CMK (cell line): ENCODE results near the gene GRN.
A peak's percentile ranks its signal among the peaks of the same experiment; 100 is the strongest.
"Not testable (repeated sequence)": the region's sequence is repeated elsewhere in the genome, so short reads cannot be mapped to it uniquely, and the experiment has no call there.

Experiments
- DNase-seq: peaks from one replicate; pipeline ENCODE4 v3.0.0-alpha.2; 2010; ENCODE audit warnings: low read depth

Gene GRN

DNA sequence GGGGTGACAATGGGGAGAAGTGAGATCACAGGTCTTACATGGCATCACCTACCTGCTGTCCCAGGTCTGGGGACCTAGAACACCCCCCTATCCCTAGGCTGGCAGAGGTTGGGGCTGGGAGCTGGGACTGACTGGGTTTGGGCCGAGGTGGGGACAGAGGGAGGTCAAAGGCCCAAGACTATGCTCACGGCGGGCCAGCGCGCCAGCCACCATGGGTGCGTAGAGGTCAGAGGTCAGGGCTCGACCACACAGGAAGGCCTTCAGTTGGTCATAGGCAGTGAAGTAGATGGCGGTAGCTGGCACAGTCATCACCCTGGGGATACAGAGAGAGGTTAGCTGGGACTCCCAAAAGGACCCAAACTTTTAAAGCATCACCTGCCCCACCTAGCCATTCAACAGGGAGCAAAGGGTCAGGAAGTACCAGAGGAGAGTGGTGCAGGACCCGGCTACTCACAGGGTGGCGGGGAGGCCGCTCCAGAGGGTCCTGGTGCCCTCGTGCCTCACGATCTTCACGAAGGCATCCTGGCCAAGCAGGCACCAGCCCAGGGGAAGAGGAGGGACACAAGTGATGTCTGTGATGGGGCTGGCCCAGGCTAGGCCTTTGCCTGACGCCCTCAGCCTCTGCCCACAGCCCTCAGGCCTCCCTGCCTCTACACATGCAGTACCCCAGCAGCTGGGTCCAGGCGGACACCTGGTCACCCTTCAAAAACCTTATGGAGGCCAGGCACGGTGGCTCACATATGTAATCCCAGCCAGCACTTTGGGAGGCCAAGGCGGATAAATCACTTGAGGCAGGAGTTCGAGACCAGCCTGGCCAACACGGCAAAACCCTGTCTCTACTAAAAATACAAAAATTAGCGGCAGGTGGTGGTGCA lies 23.6 kb upstream of the GRN start:
- no peak for DNase-seq

DNA sequence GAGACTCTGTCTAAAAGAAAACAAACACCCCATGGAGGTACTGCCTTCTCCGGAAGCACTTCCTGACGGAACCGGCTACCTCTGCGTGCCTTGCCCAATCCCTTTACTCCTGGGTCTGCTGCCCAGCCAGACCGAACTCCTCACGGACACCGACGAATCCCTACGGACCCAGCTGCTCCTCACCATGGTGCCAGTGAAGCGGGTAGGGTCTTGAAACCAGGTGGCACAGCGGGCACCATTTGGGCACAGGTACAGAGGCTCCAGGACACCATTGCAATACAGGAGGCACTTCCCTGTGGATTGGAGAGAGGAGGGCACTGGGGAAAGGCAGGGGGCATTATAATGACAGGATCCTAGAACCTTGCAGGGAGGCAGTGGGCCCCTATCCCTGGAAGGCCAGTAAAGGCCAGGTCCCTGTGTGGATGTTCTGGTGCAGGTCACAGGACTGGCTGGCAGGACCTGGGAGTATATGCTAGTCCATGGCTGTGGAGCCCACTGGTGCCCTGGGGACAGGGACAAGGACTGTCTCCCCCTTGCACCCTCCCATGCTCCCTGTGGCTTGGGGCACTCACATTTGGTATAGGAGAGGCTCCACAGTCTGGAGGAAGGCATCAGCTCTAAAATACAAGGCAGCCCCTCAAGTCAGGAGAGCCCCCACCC lies 22.7 kb upstream of the GRN start:
- no peak for DNase-seq

DNA sequence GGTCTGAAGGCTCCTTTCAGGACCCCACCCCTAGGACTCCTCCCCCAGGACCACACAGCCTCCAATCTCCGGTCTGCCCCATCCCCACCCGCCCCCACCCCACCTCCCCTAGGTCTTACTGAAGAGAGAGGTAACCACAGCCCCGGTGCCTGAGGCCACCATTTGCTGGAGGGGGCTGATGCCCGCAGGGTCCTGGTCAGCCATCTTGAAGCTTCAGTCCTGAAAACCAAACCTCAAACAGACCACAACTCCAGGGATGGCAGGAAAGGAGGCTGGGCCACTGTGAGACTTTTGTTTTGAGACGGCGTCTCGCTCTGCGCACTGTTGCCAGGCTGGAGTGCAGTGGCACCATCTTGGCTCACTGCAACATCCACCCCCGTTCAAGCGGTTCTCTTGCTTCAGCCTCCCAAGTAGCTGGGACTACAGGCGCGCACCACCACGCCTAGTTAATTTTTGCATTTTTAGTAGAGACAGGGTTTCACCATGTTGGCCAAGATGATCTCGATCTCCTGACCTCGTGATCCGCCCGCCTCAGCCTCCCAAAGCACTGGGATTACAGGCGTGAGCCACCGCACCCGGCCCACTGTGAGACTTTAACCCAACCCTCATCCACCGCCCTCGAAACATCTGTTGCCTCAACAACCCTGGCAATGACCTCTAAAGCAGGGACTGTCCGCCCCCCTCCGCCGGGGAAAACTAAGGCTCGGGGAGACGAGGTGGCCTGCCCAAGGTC lies 21.6 kb upstream of the GRN start:
- no peak for DNase-seq

DNA sequence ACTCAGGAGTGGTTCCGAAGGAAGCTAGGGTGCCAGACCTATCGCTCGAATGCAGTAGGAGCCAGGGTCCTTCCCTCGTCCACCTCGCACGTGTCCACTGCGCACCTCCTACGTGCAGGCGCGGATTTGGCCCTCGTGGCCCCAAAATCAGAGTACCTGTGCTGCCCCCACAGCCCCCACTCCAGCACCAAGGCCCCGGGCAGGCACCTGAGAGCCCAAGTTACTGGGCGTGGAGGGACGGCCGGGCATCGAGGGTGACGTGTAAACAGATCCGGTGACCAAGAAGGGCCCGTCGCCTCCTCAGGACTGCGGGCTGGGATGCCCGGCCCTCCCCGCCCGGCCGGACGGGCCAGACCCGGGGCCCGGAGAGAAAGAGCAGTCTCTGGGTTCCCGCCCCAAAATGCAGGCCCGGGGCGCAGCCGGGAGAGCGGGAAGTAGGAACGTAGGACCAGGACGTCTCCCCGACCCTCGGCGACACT lies 21.0 kb upstream of the GRN start:
- DNase-seq: no peak

DNA sequence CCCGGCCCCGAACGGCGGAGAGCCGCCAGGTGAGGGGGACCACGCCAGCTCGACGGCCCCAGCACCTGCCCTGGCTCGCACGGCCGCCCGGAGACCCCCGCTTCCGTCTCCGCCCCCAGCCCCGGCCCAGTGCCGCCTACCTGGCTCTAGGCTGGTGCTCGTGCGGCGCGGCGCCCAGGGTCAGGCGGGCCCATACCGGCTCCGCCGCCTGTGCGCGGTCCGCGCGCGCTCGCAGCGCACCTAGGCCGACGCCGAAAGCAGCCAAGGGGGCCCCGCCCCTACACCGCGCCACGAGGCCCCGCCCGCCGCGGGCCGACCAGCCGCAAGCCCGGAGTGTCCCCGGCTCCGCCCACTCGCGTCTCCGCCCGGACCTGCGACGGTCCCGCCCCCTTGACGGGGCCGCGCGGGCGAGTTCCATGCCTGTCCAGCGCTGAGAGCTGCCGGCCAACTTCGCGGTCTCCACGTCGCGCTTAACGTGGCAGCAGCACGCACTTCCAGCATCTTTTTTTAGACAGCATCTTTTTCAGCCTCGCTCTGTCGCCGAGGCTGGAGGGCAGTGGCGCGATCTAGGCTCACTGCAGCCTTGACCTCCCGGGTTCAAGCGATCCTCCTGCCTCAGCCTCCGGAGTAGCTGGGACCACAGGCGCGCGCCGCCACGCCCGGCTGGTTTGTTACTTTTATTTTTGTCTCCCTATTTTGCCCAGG lies 20.4 kb upstream of the GRN start, which contains the start of gene SLC25A39:
SLC25A39 (minus strand) TSS at position 253 of the 705 bp plus-strand sequence. CDS start 1,261 bp downstream, outside the sequence.
- peak; percentile 83 for DNase-seq

DNA sequence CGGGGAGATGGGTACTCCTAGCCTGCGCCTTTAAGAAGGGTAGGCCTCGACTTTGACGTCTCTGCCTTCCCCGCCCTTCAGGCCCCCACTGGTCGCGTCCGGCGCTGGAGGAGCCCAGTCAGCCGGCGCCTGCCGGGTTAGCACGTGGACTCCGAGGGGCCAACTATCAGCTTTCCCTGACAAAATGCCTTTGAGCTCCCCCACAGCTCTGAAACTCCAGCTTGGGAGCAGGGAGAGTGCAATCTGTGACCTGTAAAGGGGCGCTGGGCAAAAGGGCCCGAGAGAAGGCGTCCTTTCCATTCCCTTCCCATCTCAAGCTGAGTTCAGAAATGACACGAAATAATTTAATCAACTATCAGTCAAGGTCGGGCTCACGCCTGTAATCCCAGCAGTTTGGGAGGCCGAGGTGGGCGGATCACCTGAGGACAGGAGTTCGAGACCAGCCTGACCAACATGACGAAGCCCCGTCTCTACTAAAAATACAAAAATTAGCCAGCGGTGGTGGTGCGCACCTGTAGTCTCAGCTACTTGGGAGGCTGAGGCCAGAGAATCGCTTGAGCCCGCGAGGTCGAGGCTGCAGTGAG lies 18.1 kb upstream of the GRN start:
- DNase-seq: peak; percentile 70

DNA sequence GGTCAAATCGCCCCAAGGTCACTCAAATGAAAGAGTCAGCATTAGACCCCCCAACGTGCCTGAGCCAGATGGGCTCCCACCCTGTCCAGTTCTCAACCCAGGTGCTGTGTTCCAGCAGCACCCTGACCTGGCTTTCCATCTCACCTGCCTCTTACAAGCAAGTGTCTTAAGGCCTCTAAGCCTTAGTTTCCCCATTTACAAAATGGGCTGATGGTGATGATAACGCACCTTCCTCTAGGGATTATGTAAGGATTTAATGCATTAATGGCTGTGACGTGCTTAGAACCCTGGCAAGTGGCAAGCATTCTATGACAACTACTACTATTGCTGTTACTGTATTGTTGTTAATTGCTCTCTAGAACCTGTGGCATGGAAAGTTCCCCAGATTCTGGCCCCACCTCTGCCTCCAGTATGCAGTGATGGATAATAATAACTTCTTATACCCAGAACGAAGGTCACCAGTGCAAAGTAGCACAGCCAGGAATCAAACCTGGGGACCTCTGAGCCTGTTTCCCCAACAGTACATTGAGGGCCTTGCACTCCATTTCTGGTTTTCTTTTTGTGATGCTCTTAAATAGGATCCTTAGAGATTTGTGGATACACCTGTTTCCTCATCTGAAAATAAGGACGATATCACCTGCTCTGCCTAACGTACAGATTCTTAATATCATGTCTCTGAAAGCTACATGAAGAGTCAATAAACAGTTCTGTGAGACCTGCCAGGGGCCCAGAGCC lies 17.2 kb upstream of the GRN start:
- DNase-seq: no peak

DNA sequence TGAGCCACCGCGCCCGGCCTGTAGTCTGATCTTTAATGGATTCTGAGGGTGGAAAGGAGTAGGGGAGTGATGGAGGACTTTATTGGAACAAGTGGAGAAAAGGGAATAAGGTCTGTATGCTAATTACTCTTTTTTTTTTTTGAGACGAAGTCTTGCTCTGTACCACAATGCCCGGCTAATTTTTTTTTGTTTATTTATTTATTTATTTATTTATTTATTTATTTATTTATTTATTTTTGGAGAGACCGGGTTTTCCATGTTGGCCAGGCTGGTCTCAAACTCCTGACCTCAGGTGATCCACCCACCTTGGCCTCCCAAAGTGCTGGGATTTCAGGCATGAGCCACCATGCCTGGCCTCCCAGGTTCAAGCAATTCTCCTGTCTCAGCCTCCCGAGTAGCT lies 15.6 kb upstream of the GRN start:
- DNase-seq: not testable (repeated sequence)

DNA sequence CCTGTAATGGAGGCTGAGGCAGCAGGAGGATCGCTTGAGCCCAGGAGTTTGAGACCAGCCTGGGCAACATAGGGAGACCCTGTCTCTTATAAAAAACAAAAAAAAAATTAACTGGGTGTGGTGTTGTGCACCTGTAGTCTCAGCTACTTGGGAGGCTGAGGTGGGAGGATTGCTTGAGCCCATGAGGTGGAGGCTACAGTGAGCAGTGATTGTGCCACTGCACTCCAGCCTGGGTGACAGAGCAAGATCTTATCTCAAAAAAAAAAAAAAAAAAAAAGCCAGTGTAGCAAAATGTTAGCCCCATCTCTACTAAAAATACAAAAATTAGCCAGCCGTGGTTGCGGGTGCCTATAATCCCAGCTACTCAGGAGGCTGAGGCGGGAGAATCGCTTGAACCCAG lies 14.8 kb upstream of the GRN start:
- DNase-seq: not testable (repeated sequence)

DNA sequence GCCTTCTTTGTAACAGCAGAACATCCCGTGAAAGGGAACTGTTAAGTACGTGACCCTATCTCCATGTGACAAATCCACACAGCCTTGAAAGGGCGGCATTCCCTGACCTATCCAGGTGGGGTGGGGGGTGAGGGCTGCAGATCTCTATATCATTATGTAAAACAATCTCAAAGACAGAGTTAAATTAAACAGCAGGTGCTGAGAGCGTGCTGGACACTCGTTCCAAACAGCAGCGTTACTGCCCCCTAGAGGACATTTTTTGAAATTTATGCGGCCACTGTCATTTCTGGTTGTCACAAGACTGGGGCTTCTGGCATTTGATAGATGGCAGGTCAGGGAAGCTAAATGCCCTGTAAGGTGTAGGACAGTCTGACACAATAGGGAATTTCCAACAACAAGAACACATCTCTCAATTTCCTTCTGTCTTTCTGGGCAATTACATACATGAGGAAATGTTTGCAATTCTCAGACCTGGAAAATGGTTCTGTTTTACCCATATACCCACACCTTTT lies 13.8 kb upstream of the GRN start:
- peak; percentile 67 for DNase-seq

DNA sequence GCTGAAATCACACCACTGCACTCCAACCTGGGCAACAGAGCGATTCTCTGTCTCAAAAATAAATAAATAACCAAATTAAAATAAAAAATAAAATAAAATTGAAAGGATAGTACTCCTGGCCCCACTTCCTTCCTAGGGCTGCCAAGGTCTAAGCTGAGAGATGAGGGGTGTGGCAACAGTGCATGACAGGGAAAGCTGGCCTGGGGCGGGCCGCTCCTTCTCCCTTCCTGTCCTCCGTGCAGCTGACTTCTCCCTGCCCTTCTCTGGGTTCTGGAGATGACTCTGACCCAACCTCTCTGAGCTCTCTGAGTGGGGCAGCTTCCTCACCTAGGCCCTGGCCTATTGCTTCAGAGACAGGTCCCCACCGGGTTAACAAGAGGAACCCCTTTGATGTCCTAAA lies 11.7 kb upstream of the GRN start:
- no peak for DNase-seq

DNA sequence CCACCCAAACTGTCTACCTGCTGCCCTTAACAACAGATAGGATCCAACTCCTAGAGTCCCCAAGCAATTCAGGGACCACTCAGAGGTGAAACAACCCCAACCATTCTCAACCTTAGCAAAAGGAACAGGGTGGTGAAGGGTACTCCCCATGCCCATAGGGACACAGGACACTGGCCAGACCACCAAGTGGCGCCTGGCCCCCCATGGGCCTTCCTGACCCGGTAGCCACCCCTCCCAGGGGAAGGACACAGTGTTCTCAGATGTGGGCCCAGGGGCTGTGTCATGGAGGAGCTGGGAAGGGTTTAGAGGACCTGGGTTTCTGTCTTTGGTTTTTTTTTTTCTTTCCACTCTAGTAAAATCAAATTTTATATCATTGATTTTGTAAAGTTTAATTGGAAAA lies 10.8 kb upstream of the GRN start:
- no peak for DNase-seq

DNA sequence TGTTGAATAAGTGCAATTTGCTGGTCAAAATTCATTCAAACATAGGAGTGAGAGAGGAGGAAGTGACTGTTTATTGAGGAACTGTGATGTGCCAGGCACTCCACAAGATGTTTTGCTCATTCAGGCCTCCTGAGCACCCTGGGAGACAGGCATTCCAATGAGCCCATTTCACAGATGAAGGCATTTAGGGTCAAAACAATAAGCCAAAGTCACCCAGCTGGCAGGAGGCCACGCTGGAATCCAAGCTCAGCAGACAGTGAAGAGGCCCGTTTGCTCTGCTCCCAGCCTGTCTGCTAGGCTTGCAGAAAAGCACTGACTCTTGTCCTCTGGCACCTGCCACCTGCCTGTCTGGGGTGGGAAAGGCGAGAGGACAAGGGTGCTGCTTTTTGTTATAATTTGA lies 10.4 kb upstream of the GRN start:
- DNase-seq: no peak

DNA sequence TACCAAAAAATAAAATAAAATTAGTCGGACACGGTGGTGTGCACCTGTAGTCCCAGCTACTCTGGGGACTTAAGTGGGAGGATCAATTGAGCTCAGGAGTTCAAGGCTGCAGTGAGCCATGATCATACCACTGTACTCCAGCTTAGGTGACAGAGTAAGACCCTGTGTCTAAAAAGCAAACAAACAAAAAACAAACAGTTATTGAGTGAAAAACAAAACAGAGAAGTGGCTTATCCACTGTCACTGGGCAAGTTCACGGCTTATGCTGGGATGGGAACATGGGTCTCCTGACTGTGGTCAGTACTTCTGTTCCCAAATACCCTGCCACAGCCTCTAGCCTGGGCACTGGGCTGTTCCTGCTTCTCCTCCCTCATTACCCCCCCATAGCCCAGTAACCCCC lies 9.5 kb upstream of the GRN start:
- no peak for DNase-seq

DNA sequence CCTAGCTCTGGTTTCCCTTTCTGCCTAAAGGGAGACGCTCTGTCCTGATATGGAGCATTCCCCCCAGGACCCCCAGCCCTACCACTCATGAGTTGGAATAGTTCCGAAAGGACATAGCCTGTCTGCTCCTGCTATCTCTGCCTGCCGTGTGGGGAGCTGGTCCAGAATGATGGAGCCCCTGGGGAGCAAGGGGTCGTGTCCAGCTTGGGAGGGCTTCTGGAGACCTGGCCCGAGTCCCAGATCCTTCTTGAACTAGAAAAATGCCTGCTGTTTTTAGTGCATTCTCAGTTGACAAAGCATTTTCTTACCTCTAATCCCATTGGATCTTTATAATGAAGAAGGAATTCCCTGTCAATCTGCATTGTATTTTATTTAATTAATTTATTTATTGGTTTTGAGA lies 9.1 kb upstream of the GRN start:
- no peak for DNase-seq

DNA sequence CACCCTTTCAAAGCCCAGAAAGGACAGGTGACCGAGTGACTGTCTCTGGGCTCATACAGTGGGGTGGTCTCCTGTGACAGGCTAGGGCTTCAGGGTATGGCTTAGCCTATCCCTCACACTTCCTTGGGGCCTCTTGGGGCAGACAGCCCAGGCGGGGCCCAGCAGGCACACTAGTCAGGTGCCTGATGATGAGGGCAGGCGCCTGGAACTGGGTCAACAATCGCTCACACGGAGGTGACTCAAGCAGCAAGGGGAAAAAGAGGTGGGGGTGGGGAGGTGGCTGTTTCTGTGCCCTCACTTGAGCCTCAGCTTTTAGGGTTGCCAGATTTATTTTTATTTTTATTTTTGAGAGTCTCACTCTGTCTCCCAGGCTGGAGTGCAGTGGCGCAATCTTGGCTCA lies 6.4 kb upstream of the GRN start:
- no peak for DNase-seq

DNA sequence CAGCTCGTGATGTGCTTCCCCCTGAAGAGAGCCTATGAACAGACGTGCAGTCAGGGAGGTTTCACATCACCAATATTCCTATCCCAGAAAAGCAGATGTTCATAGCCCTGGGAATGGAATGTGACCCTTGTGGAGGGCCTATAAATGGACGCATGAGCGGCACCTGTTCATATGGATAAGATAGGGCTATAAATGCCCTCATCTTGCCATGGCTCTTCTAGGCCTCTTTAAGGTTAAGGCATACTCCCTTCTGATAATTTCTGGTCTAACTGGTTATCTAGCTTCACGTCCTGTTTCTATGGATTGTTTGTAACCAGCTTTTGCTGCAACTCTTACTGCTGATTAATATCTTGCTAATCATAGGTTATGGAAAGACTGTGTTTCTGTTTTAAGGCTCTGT lies 4.5 kb upstream of the GRN start:
- DNase-seq: not testable (repeated sequence)

DNA sequence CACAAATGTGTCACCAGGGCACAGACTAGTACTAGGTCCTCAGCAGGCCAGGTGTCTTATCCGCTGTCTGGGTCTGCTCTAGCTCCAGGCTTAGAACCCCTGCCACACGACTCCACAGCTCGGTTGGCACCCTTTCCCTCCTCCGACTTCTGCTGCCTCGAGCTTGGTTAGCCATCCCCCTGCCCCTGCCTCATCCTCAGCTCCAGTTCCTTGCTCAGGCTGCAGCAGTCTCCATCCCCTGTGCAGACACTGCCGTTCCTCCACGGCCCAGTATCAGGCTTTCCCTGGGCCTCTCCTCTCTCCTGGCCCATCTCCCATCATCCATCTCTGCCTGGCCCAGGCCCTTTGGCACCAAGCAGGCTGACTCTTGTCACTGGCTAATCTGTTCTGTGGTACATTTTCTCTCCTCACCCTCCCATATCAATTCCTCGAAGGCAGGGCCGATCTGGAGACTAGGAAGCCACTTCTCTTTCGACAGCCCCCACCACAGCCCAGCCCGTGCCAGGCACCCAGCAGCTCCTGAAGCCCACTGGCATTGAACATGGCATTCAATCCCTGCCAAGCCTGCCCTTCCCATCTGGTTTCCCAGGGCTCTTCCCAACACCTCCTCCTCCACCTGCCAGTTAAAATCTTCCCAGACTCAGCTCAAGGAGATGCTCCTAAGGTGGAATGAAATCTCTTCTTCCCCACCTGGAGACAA lies 1.4 kb upstream of the GRN start:
- no peak for DNase-seq

DNA sequence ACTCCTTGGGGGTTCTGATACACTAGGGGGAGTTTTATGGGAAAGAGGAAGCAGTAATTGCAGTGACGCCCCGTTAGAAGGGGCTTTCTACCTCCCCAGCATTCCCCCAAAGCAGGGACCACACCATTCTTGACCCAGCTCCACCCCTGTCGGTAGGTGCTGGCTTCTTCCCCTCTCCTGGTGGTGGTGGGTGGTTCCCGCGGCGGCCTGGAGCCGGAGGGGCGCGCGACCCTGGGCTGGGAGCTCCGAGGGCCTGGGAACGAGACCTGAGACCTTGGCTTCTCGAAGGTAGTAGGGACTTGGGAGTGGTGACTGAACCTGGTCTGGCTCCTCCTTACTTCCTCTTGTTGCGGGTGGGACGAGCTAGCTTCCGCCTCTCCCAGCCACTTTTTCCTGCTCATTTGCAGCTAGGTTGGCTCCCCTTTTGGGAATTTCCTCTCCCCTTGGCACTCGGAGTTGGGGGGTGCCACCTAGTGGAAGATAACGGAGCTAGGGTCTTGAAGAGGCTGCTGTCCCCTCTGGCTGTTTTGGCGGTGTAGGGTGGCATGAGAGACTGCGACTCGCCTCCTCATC lies 438 bp downstream of the GRN start:
- DNase-seq: peak; percentile 67
